Suprapubic skin (tissue), 3 donors: ENCODE results near the gene TUBA3E.
"Not testable (repeated sequence)": the region's sequence is repeated elsewhere in the genome, so short reads cannot be mapped to it uniquely, and the experiment has no call there.

ENCODE experiments used
- CTCF ChIP-seq, 2 donors: fragments of 200-600 bp in 1 of 2; fragments of 450-650 bp in 1 of 2; sonication (generic) in 1 of 2; IDR thresholded peaks; one replicate each; pipeline ENCODE4 v1.5.1; 2016 to 2019; ENCODE audit warnings: antibody characterized with exemption in 2 of 2, mild to moderate bottlenecking in 1 of 2, moderate library complexity in 1 of 2
- EP300 ChIP-seq: sonication (generic); formaldehyde crosslinking; IDR thresholded peaks from one replicate; pipeline ENCODE4 v1.6.1; 2017; ENCODE audit warnings: antibody characterized with exemption
- POLR2A ChIP-seq, 2 donors: fragments of 450-650 bp; IDR thresholded peaks; one replicate each; pipeline ENCODE4 v1.6.1; 2017; ENCODE audit warnings: antibody characterized with exemption in 2 of 2, mild to moderate bottlenecking in 2 of 2, moderate library complexity in 2 of 2

DNA sequence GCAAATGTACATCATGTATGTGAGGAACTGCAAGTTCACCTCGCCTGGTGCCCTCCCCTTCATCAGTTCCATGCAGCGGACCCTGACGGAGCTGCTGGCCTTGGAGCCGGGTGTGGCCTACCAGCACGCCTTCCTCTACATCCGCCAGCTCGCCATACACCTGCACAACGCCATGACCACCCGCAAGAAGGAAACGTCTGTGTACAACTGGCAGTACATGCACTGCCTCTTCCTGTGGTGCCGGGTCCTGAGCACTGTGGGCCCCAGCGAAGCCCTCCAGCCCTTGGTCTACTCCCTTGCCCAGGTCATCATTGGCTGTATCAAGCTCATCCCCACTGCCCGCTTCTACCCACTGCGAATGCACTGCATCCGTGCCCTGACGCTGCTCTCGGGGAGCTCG, 32.1 kb upstream of the TUBA3E start:
- TF ChIP-seq EP300; POLR2A (IDR thresholded peaks at IDR 0.05); CTCF (IDR thresholded peaks at IDR 0.05): not testable (repeated sequence)
